ENCODE results near the gene PDF.
A peak's percentile ranks its signal among the peaks of the same experiment; 100 is the strongest.

The PDF gene

GRCh38 chr16:69286941-69287713 is 43.3 kb downstream of the PDF start:
- no peak for FAIRE-seq

GRCh38 chr16:69285240-69285639 is 45.1 kb downstream of the PDF start:
- FAIRE-seq (no peak), DNase-seq (ENCODE audit: insufficient read length, low spot score) (no peak)

More at GRCh38 chr16:69286941-69287713, 43.3 kb downstream of the PDF start:
- peak; percentile 52 for DNase-seq (ENCODE audit: insufficient read length, low spot score)

GRCh38 chr16:69283851-69284250 is 46.5 kb downstream of the PDF start:
- DNase-seq (ENCODE audit: insufficient read length, low spot score) (no peak), FAIRE-seq (no peak)

GRCh38 chr16:69277413-69277812 is 53.0 kb downstream of the PDF start:
- FAIRE-seq = no peak
- DNase-seq (ENCODE audit: insufficient read length, low spot score) = no peak

All from HTR-8/SVneo (cell line).